ENCODE measurements around the gene ATXN3L.

Gene ATXN3L

GRCh38 chrX:13271511-13271910 lies 48.3 kb downstream of the ATXN3L start:
- DNase-seq (ENCODE audit: insufficient read length, low spot score) (no peak), FAIRE-seq (peak; percentile 4)

GRCh38 chrX:13270360-13270759 lies 49.5 kb downstream of the ATXN3L start:
- DNase-seq (ENCODE audit: insufficient read length, low spot score) (no peak), FAIRE-seq (no peak)

GRCh38 chrX:13268874-13269273 lies 51.0 kb downstream of the ATXN3L start:
- FAIRE-seq, result peak; percentile 45

More at GRCh38 chrX:13268874-13269273, 51.0 kb downstream of the ATXN3L start:
- no peak for DNase-seq (ENCODE audit: insufficient read length, low spot score)
